ENCODE results near the gene ZFP42.
"Not testable (repeated sequence)": the region's sequence is repeated elsewhere in the genome, so short reads cannot be mapped to it uniquely, and the experiment has no call there.

Gene ZFP42

GRCh38 chr4:187995322-187996207, at the start of gene ZFP42:
ZFP42 (plus strand) TSS chr4:187995771; CDS start chr4:188002808, 7,037 bp downstream.
- DNase-seq, result no peak

- no peak for DNase-seq
These were observed 34.4 kb upstream of the ZFP42 start for GRCh38 chr4:187961171-187961570.

GRCh38 chr4:187961961-187962360, 33.6 kb upstream of the ZFP42 start:
- DNase-seq, result no peak

GRCh38 chr4:187962926-187963325, 32.6 kb upstream of the ZFP42 start:
- DNase-seq, result no peak

GRCh38 chr4:187965726-187966125, 29.8 kb upstream of the ZFP42 start:
- DNase-seq, result no peak

GRCh38 chr4:187972135-187972534, 23.4 kb upstream of the ZFP42 start:
- DNase-seq, result no peak

- DNase-seq, result no peak
These were observed 11.8 kb upstream of the ZFP42 start for GRCh38 chr4:187983746-187984145.

GRCh38 chr4:187992971-187993370, 2.6 kb upstream of the ZFP42 start:
- no peak for DNase-seq

- peak; percentile 28 for DNase-seq
These were observed 1.7 kb upstream of the ZFP42 start for GRCh38 chr4:187993827-187994226.

GRCh38 chr4:187996502-187997177, 1.1 kb downstream of the ZFP42 start:
- DNase-seq, result no peak

- DNase-seq, result not testable (repeated sequence)
These were observed 2.4 kb downstream of the ZFP42 start for GRCh38 chr4:187997991-187998390.

GRCh38 chr4:187999406-187999932, 3.9 kb downstream of the ZFP42 start:
- no peak for DNase-seq

GRCh38 chr4:188002323-188002722, 6.8 kb downstream of the ZFP42 start:
- no peak for DNase-seq

GRCh38 chr4:188002751-188003150, 7.2 kb downstream of the ZFP42 start:
- DNase-seq, result no peak

GRCh38 chr4:188005561-188005960, 10.0 kb downstream of the ZFP42 start:
- DNase-seq, result no peak

GRCh38 chr4:188006285-188006848, 10.8 kb downstream of the ZFP42 start:
- DNase-seq, result no peak

- peak; percentile 35 for DNase-seq
These were observed 12.8 kb downstream of the ZFP42 start for GRCh38 chr4:188008377-188008776.

GRCh38 chr4:188012426-188012945, 16.9 kb downstream of the ZFP42 start:
- no peak for DNase-seq

- DNase-seq, result no peak
These were observed 19.7 kb downstream of the ZFP42 start for GRCh38 chr4:188015025-188015940.

- no peak for DNase-seq
These were observed 21.2 kb downstream of the ZFP42 start for GRCh38 chr4:188016754-188017153.

GRCh38 chr4:188018262-188018661, 22.7 kb downstream of the ZFP42 start:
- no peak for DNase-seq
